Upper lobe of right lung (tissue), 1 donor: ENCODE measurements around the gene RMI2. TPM values are rescaled to one million over a fixed set of nuclear protein-coding genes. Genes with fewer than 3 reads are reported as not detected.

ENCODE experiments used
- ATAC-seq: fragments of 200-7000 bp; cut with Tn5 transposase; one replicate; pipeline ENCODE4 v1.9.1; 2020; ENCODE audit warnings: mild to moderate bottlenecking, moderate library complexity
- DNase-seq: peaks from one replicate; pipeline ENCODE4 v3.0.0-alpha.2; 2020
- H3K27ac ChIP-seq: fragments of 200-600 bp; one replicate; pipeline ENCODE4 v1.8.0; 2022
- H3K27me3 ChIP-seq: fragments of 200-600 bp; one replicate; pipeline ENCODE4 v1.8.0; 2022; ENCODE audit warnings: mild to moderate bottlenecking
- H3K36me3 ChIP-seq: fragments of 200-600 bp; one replicate; pipeline ENCODE4 v1.8.0; 2022
- H3K4me1 ChIP-seq: fragments of 200-600 bp; one replicate; pipeline ENCODE4 v1.8.0; 2022
- H3K4me3 ChIP-seq: fragments of 200-600 bp; one replicate; pipeline ENCODE4 v1.8.0; 2022; ENCODE audit warnings: mild to moderate bottlenecking
- H3K9me3 ChIP-seq: fragments of 200-600 bp; one replicate; pipeline ENCODE4 v1.8.0; 2022
- CTCF ChIP-seq: fragments of 200-600 bp; IDR thresholded peaks from one replicate; pipeline ENCODE4 v1.8.0; 2022; ENCODE audit warnings: antibody characterized with exemption
- intact Hi-C: fragments of 100-400 bp; cut with DNase I; formaldehyde crosslinking; loops from one replicate; pipeline ENCODE4 v1.11.0; 2022
- total RNA-seq: library from RNA; stranded (reverse); fragmentation: NEBNext Ultra II Directional; extraction: Animal tissue kit (Norgen Biotek cat#: 25700); gene quantifications from one replicate; pipeline ENCODE4 v1.2.1, GENCODE V29; 2021
- donor health status: DM: no; HTN: yes; CAD: no; lungs with severe emphysema.

RMI2 gene
- total RNA-seq, 1 donor from 2014 or later = 1.2 TPM

GRCh38 chr16:11334831-11335404 lies 10.3 kb upstream of the RMI2 start:
- DNase-seq = no peak
- H3K27ac ChIP-seq = no peak overlapping the region
- TF ChIP-seq CTCF = no peak
- no peaks in the 10 kb centered on the region for H3K4me1 ChIP-seq
- H3K4me3 ChIP-seq = no peak overlapping the region
- intact Hi-C loops = no loop called here
- H3K36me3 ChIP-seq = no peaks in the 10 kb centered on the region
- H3K27me3 ChIP-seq = no peaks in the 10 kb centered on the region
- H3K9me3 ChIP-seq = no peaks in the 10 kb centered on the region
- no peak for ATAC-seq

GRCh38 chr16:11339075-11339474 lies 6.2 kb upstream of the RMI2 start:
- DNase-seq (no peak), ATAC-seq (no peak)
- no peak overlapping the region for H3K27ac ChIP-seq
- H3K4me1 ChIP-seq = no peaks in the 10 kb centered on the region
- H3K9me3 ChIP-seq = no peaks in the 10 kb centered on the region
- no peaks in the 10 kb centered on the region for H3K27me3 ChIP-seq
- intact Hi-C loops = no loop called here
- H3K36me3 ChIP-seq = no peaks in the 10 kb centered on the region
- no peak overlapping the region for H3K4me3 ChIP-seq
- no peak for TF ChIP-seq CTCF

GRCh38 chr16:11340710-11341109 lies 4.5 kb upstream of the RMI2 start:
- H3K9me3 ChIP-seq = no peaks in the 10 kb centered on the region
- intact Hi-C loops = no loop called here
- no peak for TF ChIP-seq CTCF
- no peak overlapping the region for H3K4me3 ChIP-seq
- no peak for ATAC-seq
- no peak overlapping the region for H3K27ac ChIP-seq
- no peak for DNase-seq
- H3K4me1 ChIP-seq = peaks cover 7% of the 10 kb centered on the region
- no peaks in the 10 kb centered on the region for H3K36me3 ChIP-seq
- H3K27me3 ChIP-seq = no peaks in the 10 kb centered on the region

- intact Hi-C loops = no loop called here
- no peaks in the 10 kb centered on the region for H3K9me3 ChIP-seq
- no peak overlapping the region for H3K4me3 ChIP-seq
- no peaks in the 10 kb centered on the region for H3K36me3 ChIP-seq
- H3K27me3 ChIP-seq = no peaks in the 10 kb centered on the region
- no peak for TF ChIP-seq CTCF
- ATAC-seq = no peak
- no peak for DNase-seq
- H3K27ac ChIP-seq = no peak overlapping the region
- H3K4me1 ChIP-seq = peaks cover 7% of the 10 kb centered on the region
Measured at GRCh38 chr16:11341371-11341770, 3.9 kb upstream of the RMI2 start.

DNA sequence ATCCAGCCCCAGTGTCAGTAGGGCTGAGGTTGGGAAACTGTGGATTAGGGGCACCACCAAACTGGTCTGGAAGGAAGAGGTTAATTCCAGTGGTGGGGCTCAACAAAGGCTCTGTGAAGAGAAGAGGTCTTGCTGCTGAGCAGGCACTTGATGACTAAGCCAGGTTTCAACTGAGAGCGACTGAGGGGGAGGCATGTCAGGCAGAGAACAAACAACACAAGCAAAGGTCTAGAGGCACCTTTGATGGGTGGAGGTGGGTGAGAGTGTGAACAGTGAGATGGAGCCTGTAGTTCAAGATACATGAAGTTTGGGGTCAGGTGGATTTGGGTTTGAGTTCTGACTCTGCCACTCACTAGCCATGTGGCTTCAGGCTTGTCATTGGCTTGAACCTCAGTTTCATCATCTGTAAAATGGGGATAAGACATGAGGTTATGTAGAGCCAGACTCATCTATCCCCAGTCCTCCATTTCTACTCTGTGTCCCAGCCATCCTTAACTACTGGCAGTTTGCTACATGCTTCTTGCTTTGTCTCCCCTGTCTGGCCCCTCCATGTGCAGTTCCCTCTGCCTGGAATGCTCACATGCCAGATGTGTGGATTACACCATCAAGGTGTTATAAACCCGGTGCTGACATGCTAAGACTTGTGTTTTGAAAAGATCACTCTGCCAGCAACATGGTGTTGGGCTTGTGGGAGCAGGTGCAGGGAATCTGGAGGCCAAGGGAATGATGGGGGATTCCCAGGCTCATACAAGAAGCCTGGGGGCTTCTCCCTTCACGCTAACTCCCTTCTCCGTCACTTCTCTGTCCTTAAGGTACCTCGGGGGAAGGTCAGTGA lies 3.0 kb upstream of the RMI2 start:
- H3K9me3 ChIP-seq = no peaks in the 10 kb centered on the region
- H3K4me3 ChIP-seq = no peak overlapping the region
- no peaks in the 10 kb centered on the region for H3K27me3 ChIP-seq
- intact Hi-C loops = no loop called here
- TF ChIP-seq CTCF = no peak
- DNase-seq (no peak), ATAC-seq (no peak)
- H3K4me1 ChIP-seq = peaks cover 7% of the 10 kb centered on the region
- H3K36me3 ChIP-seq = no peaks in the 10 kb centered on the region
- no peak overlapping the region for H3K27ac ChIP-seq
